Panc1 (cell line): ENCODE data around the gene KRT84. TPM values are rescaled to one million over a fixed set of nuclear protein-coding genes. Genes with fewer than 3 reads are reported as not detected.

Source experiments
- ATAC-seq: fragments of 200-7000 bp; cut with Tn5 transposase; 2 replicates; pipeline ENCODE4 v1.9.1; 2020; ENCODE audit warnings: mild to moderate bottlenecking, moderate library complexity
- BruUV-seq: library from RNA; stranded (reverse); fragments of 400-500 nt; replicated peaks from 2 replicates; lab custom pipeline; 2021; lab: Mats Ljungman, UMichigan
- CTCF ChIA-PET: fragments of 300-600 bp; sonication (Branson Sonifier 250); formaldehyde crosslinking; loops from one replicate; lab custom pipeline; 2022; ENCODE audit warnings: antibody characterized with exemption; lab: Charles Lee
- POLR2A ChIA-PET: fragments of 300-600 bp; sonication (Branson Sonifier 250); formaldehyde crosslinking; loops from one replicate; lab custom pipeline; 2022; ENCODE audit warnings: antibody characterized with exemption; lab: Charles Lee
- DNase-seq: peaks from one replicate; pipeline ENCODE4 v3.0.0-alpha.2; 2010; ENCODE audit warnings: low read depth, low spot score
- H3K27ac ChIP-seq: 2 replicates; pipeline ENCODE4 v1.5.1; 2011; ENCODE audit warnings: mild to moderate bottlenecking, low read length, inconsistent platforms
- H3K27me3 ChIP-seq: fragments of 200-500 bp; sonication (Bioruptor generic); 2 replicates; pipeline ENCODE4 v1.6.0; 2014; ENCODE audit warnings: low read length, inconsistent platforms; ENCODE audit not compliant: control insufficient read depth, insufficient read depth
- H3K36me3 ChIP-seq: fragments of 200-500 bp; sonication (Bioruptor generic); 2 replicates; pipeline ENCODE4 v1.5.1; 2014; ENCODE audit warnings: inconsistent platforms, mild to moderate bottlenecking, low read length, moderate library complexity; ENCODE audit not compliant: control insufficient read depth, insufficient read depth
- H3K4me1 ChIP-seq: 2 replicates; pipeline ENCODE4 v1.5.1; 2011; ENCODE audit warnings: inconsistent platforms, mild to moderate bottlenecking, low read length, moderate library complexity; ENCODE audit not compliant: control insufficient read depth, insufficient read depth
- H3K4me3 ChIP-seq, 2 experiments: 2 replicates each; pipeline ENCODE4 v1.5.1; 2011 to 2012; ENCODE audit warnings: low read depth in 2 of 2, low read length in 2 of 2, mild to moderate bottlenecking in 2 of 2, inconsistent platforms in 1 of 2, moderate library complexity in 1 of 2
- H3K9me3 ChIP-seq: fragments of 200-500 bp; sonication (Bioruptor generic); 2 replicates; pipeline ENCODE4 v1.5.1; 2014; ENCODE audit warnings: low read depth, mild to moderate bottlenecking, inconsistent platforms, low read length, moderate library complexity; ENCODE audit not compliant: control insufficient read depth, insufficient read depth
- CTCF ChIP-seq: fragments of 450-650 bp; IDR thresholded peaks from 2 replicates; pipeline ENCODE4 v1.5.1; 2017; ENCODE audit warnings: mild to moderate bottlenecking
- POLR2AphosphoS5 ChIP-seq: IDR thresholded peaks from 2 replicates; pipeline ENCODE4 v1.6.1; 2012; ENCODE audit warnings: mild to moderate bottlenecking, low read depth, low read length, moderate library complexity
- REST ChIP-seq, 2 experiments: IDR thresholded peaks; 2 replicates each; pipeline ENCODE4 v1.6.1; 2011 to 2012; ENCODE audit warnings: low read depth in 2 of 2, control low read depth in 1 of 2, low read length in 1 of 2, mild to moderate bottlenecking in 1 of 2, moderate library complexity in 1 of 2; ENCODE audit not compliant: insufficient read depth in 1 of 2
- SIN3A ChIP-seq: IDR thresholded peaks from 2 replicates; pipeline ENCODE4 v1.6.1; 2012; ENCODE audit warnings: low read depth, mild to moderate bottlenecking, low read length, moderate library complexity, borderline replicate concordance; ENCODE audit not compliant: insufficient read depth
- TCF7L2 ChIP-seq: IDR thresholded peaks from 2 replicates; pipeline ENCODE4 v1.6.1; 2011; ENCODE audit warnings: mild to moderate bottlenecking, low read depth, low read length, inconsistent platforms
- in situ Hi-C: cut with HindIII; loops from 2 replicates; pipeline ENCODE4 v1.10.0; 2016; ENCODE audit warnings: low sequenced_read_pairs, low pct_unique_long_range_greater_than_20kb
- intact Hi-C: fragments of 100-400 bp; cut with micrococcal nuclease; formaldehyde crosslinking; loops from one replicate; pipeline ENCODE4 v1.10.0; 2022; ENCODE audit not compliant: unreplicated experiment
- total RNA-seq: library from RNA; stranded (reverse); gene quantifications from one replicate; pipeline ENCODE4 v1.2.1, GENCODE V29; 2021; ENCODE audit not compliant: unreplicated experiment

The KRT84 gene
- total RNA-seq, 1 experiment from 2014 or later, result not detected

GRCh38 chr12:52379536-52379935 is 5.9 kb downstream of the KRT84 start:
- in situ Hi-C loops, result no loop called here
- no peak overlapping the region for H3K4me3 ChIP-seq
- H3K36me3 ChIP-seq, result no peaks in the 10 kb centered on the region
- no TSS peak for BruUV-seq
- intact Hi-C loops, result loop anchor here (10.0 kb wide), 1 partner anchor 225 kb away; no protein-coding TSS in a partner anchor
- ATAC-seq (no peak), DNase-seq (no peak)
- POLR2A ChIA-PET, result no interaction called here
- CTCF ChIA-PET, result interaction anchor here (0.7 to 1.5 kb wide), 2 partner anchors 494 to 602 kb away, joined by 3 to 6 read pairs; no protein-coding TSS in a partner anchor
- no peaks in the 10 kb centered on the region for H3K4me1 ChIP-seq
- no peaks in the 10 kb centered on the region; the same call in 1 of the 2 replicates for H3K27me3 ChIP-seq
- no peak overlapping the region for H3K27ac ChIP-seq
- no peak for TF ChIP-seq CTCF
- no peak for TF ChIP-seq POLR2AphosphoS5
- no peak for TF ChIP-seq REST (IDR thresholded peaks at IDR 0.05; ENCODE audit: insufficient read depth in 1 of 2, low read depth in 2 of 2, low read length in 1 of 2)
- no peak for TF ChIP-seq TCF7L2
- no peak for TF ChIP-seq SIN3A
- H3K9me3 ChIP-seq, result no peaks in the 10 kb centered on the region

GRCh38 chr12:52378091-52378490 is 7.4 kb downstream of the KRT84 start:
- Histone ChIP-seq H3K36me3 (no peaks in the 10 kb centered on the region), H3K4me1 (no peaks in the 10 kb centered on the region), H3K9me3 (no peaks in the 10 kb centered on the region), H3K4me3 (no peak overlapping the region), H3K27ac (no peak overlapping the region), H3K27me3 (no peaks in the 10 kb centered on the region; the same call in 1 of the 2 replicates)
- ChIA-PET CTCF (no interaction called here), POLR2A (no interaction called here)
- intact Hi-C loops, result loop anchor here (10.0 kb wide), 1 partner anchor 223 kb away; no protein-coding TSS in a partner anchor
- in situ Hi-C loops, result no loop called here
- BruUV-seq, result no TSS peak
- ATAC-seq (no peak), DNase-seq (no peak)
- TF ChIP-seq SIN3A (no peak), REST (IDR thresholded peaks at IDR 0.05; ENCODE audit: insufficient read depth in 1 of 2, low read depth in 2 of 2, low read length in 1 of 2) (no peak), CTCF (no peak), POLR2AphosphoS5 (no peak), TCF7L2 (no peak)
